Esophagus muscularis mucosa (tissue), 4 donors: ENCODE data around the gene STRN4.

Experiments used
- CTCF ChIP-seq, 3 experiments: fragments of 200-600 bp in 2 of 3; fragments of 450-650 bp in 1 of 3; sonication (generic) in 2 of 3; IDR thresholded peaks; one replicate each; pipeline ENCODE4 v1.5.1; 2017 to 2019; ENCODE audit warnings: antibody characterized with exemption in 3 of 3, mild to moderate bottlenecking in 2 of 3, moderate library complexity in 1 of 3
- EP300 ChIP-seq: sonication (generic); formaldehyde crosslinking; IDR thresholded peaks from one replicate; pipeline ENCODE4 v1.6.1; 2017; ENCODE audit warnings: antibody characterized with exemption
- POLR2A ChIP-seq: fragments of 450-650 bp; IDR thresholded peaks from one replicate; pipeline ENCODE4 v1.6.1; 2017; ENCODE audit warnings: antibody characterized with exemption, moderate library complexity, mild to moderate bottlenecking, low read depth
- POLR2AphosphoS5 ChIP-seq, 2 donors: sonication (generic); formaldehyde crosslinking; IDR thresholded peaks; one replicate each; pipeline ENCODE4 v1.6.1; 2017; ENCODE audit warnings: antibody characterized with exemption in 2 of 2

GRCh38 chr19:46691104-46691503 is 55.1 kb downstream of the STRN4 start:
- no peak for TF ChIP-seq POLR2AphosphoS5 (IDR thresholded peaks at IDR 0.05)
- TF ChIP-seq CTCF (IDR thresholded peaks at IDR 0.05) = no peak
- no peak for TF ChIP-seq POLR2A
- TF ChIP-seq EP300 = no peak
